GM23338 (cell line): ENCODE results near the gene BTNL8. TPM values are rescaled to one million over a fixed set of nuclear protein-coding genes. Genes with fewer than 3 reads are reported as not detected.

Experiments used
- ATAC-seq: fragments of 200-7000 bp; cut with Tn5 transposase; 3 replicates; pipeline ENCODE4 v1.9.1; 2020
- DNase-seq: peaks from one replicate; pipeline ENCODE4 v3.0.0-alpha.2; 2015; ENCODE audit warnings: low spot score
- H2AFZ ChIP-seq: fragments of 200-600 bp; sonication (generic); 2 replicates; pipeline ENCODE4 v1.8.0; 2016; ENCODE audit warnings: antibody characterized with exemption, mild to moderate bottlenecking, moderate library complexity
- H3F3A ChIP-seq: fragments of 200-600 bp; sonication (generic); replicated peaks from 2 replicates; pipeline ENCODE4 v1.8.0; 2017; ENCODE audit warnings: antibody characterized with exemption, mixed run types, low read depth
- H3K27ac ChIP-seq: fragments of 200-600 bp; sonication (generic); 2 replicates; pipeline ENCODE4 v1.6.1; 2016; ENCODE audit warnings: low read depth
- H3K27me3 ChIP-seq: fragments of 200-600 bp; sonication (generic); 2 replicates; pipeline ENCODE4 v1.8.0; 2016; ENCODE audit warnings: mild to moderate bottlenecking, mixed run types, moderate library complexity; ENCODE audit not compliant: insufficient read depth
- H3K36me3 ChIP-seq: fragments of 200-600 bp; sonication (generic); 2 replicates; pipeline ENCODE4 v1.8.0; 2016; ENCODE audit warnings: mild to moderate bottlenecking; ENCODE audit not compliant: insufficient read depth
- H3K4me1 ChIP-seq: fragments of 200-600 bp; sonication (generic); 2 replicates; pipeline ENCODE4 v1.8.0; 2016; ENCODE audit warnings: mild to moderate bottlenecking, moderate library complexity; ENCODE audit not compliant: insufficient read depth
- H3K4me2 ChIP-seq: fragments of 200-600 bp; sonication (generic); 2 replicates; pipeline ENCODE4 v1.7.1; 2017; ENCODE audit warnings: mixed run types
- H3K4me3 ChIP-seq: fragments of 200-600 bp; sonication (generic); 2 replicates; pipeline ENCODE4 v1.6.1; 2016; ENCODE audit warnings: mixed run types
- H3K79me2 ChIP-seq: fragments of 200-600 bp; sonication (generic); replicated peaks from 2 replicates; pipeline ENCODE4 v1.8.0; 2017; ENCODE audit warnings: mild to moderate bottlenecking; ENCODE audit not compliant: insufficient read depth
- H3K9me2 ChIP-seq: fragments of 200-600 bp; sonication (generic); 2 replicates; pipeline ENCODE4 v1.8.0; 2017; ENCODE audit not compliant: insufficient read depth
- H4K20me1 ChIP-seq: fragments of 200-600 bp; sonication (generic); replicated peaks from 2 replicates; pipeline ENCODE4 v1.8.0; 2017; ENCODE audit warnings: mild to moderate bottlenecking; ENCODE audit not compliant: insufficient read depth
- H3K27ac Mint-ChIP-seq: 2 replicates; pipeline ENCODE4 v1.8.0; 2020; ENCODE audit warnings: inconsistent platforms, mild to moderate bottlenecking, moderate library complexity, mixed read lengths
- H3K27me3 Mint-ChIP-seq: 3 replicates; pipeline ENCODE4 v1.8.0; 2022; ENCODE audit warnings: low read depth, mild to moderate bottlenecking, moderate library complexity, mixed read lengths, inconsistent platforms; ENCODE audit not compliant: insufficient read depth, poor library complexity
- H3K36me3 Mint-ChIP-seq: 3 replicates; pipeline ENCODE4 v1.8.0; 2021; ENCODE audit warnings: low read depth, mild to moderate bottlenecking, inconsistent platforms, moderate library complexity, mixed read lengths
- H3K4me1 Mint-ChIP-seq: 3 replicates; pipeline ENCODE4 v1.8.0; 2020; ENCODE audit warnings: mild to moderate bottlenecking, inconsistent platforms, mixed read lengths
- H3K4me3 Mint-ChIP-seq: 3 replicates; pipeline ENCODE4 v1.8.0; 2021; ENCODE audit warnings: moderate library complexity, mild to moderate bottlenecking, inconsistent platforms, mixed read lengths
- H3K9me3 Mint-ChIP-seq: 3 replicates; pipeline ENCODE4 v1.8.0; 2020; ENCODE audit warnings: moderate library complexity, mild to moderate bottlenecking, inconsistent platforms, mixed read lengths
- CTCF ChIP-seq, 2 experiments: fragments of 200-600 bp in 1 of 2; sonication (generic) in 1 of 2; conservative IDR thresholded peaks; 2 replicates each; pipeline versions ENCODE4 v1.5.1 to v1.6.1; 2016 to 2017; ENCODE audit warnings: antibody characterized with exemption in 2 of 2, low read depth in 2 of 2, mild to moderate bottlenecking in 2 of 2, moderate library complexity in 1 of 2
- ETS1 ChIP-seq: IDR thresholded peaks from 2 replicates; pipeline ENCODE4 v1.6.1; 2016; ENCODE audit warnings: antibody characterized with exemption
- JUNB ChIP-seq: IDR thresholded peaks from one replicate; pipeline ENCODE4 v1.6.1; 2016; ENCODE audit warnings: antibody characterized with exemption; ENCODE audit not compliant: unreplicated experiment
- ZNF114 ChIP-seq: fragments of 250-450 bp; sonication (Bioruptor Pico); IDR thresholded peaks from 2 replicates; pipeline ENCODE4 v1.5.0; 2020; ENCODE audit warnings: mild to moderate bottlenecking, moderate library complexity
- polyA plus RNA-seq: library from polyadenylated mRNA; unstranded; fragments of >200 nt; fragmentation: Nextera tagmentation; extraction: Ambion mirVana; gene quantifications from 2 replicates; pipeline ENCODE4 v1.2.1, GENCODE V29; 2016
- total RNA-seq: library from RNA; depleted of rRNA; stranded (reverse); fragments of >200 nt; shearing (Covaris generic); gene quantifications from 2 replicates; pipeline ENCODE4 v1.2.3, GENCODE V29; 2014

The BTNL8 gene
- total and polyA plus RNA-seq, 2 experiments from 2014 or later: 0.23 TPM; not detected in 1

GRCh38 chr5:180858586-180858985, 40.4 kb upstream of the BTNL8 start:
- H3K79me2 ChIP-seq: peaks cover 37% of the 10 kb centered on the region
- H3K9me2 ChIP-seq: no peaks in the 10 kb centered on the region
- DNase-seq (no peak), ATAC-seq (no peak)
- H3F3A ChIP-seq: peaks cover 6% of the 10 kb centered on the region; the same call in 1 of the 2 replicates
- H3K27me3 ChIP-seq: peaks cover 4% of the 10 kb centered on the region; the same call in 1 of the 2 replicates
- no peak overlapping the region for H2AFZ ChIP-seq
- H3K4me3 ChIP-seq: no peak overlapping the region
- peaks cover 24% of the 10 kb centered on the region for H3K4me1 Mint-ChIP-seq
- H3K36me3 Mint-ChIP-seq: peaks cover 56% of the 10 kb centered on the region
- no peak overlapping the region for H3K27ac Mint-ChIP-seq
- H3K4me3 Mint-ChIP-seq: no peak overlapping the region
- H3K4me2 ChIP-seq: no peak overlapping the region
- no peaks in the 10 kb centered on the region; the same call in 2 of the 3 replicates for H3K9me3 Mint-ChIP-seq
- H3K36me3 ChIP-seq: peaks cover 7% of the 10 kb centered on the region; the same call in 1 of the 2 replicates
- H3K4me1 ChIP-seq: peaks cover 15% of the 10 kb centered on the region
- no peak overlapping the region for H3K27ac ChIP-seq
- TF ChIP-seq ZNF114 (CRISPR knock-in tag): no peak
- TF ChIP-seq JUNB: no peak
- peaks cover 28% of the 10 kb centered on the region for H4K20me1 ChIP-seq
- H3K27me3 Mint-ChIP-seq: peaks cover 6% of the 10 kb centered on the region

GRCh38 chr5:180860273-180860886, 38.6 kb upstream of the BTNL8 start:
- peaks cover 26% of the 10 kb centered on the region for H3K4me1 Mint-ChIP-seq
- DNase-seq (peak; percentile 84), ATAC-seq (peak; percentile 52)
- H3K4me3 ChIP-seq: peak overlapping the region; percentile 93
- peak overlapping the region; percentile 86 for H3K4me2 ChIP-seq
- peak overlapping the region; percentile 86 for H2AFZ ChIP-seq
- peaks cover 6% of the 10 kb centered on the region for H3K27me3 Mint-ChIP-seq
- H3K36me3 Mint-ChIP-seq: peaks cover 39% of the 10 kb centered on the region
- H3K79me2 ChIP-seq: peaks cover 32% of the 10 kb centered on the region
- H3K4me3 Mint-ChIP-seq: peak overlapping the region; percentile 94
- H3K4me1 ChIP-seq: peaks cover 15% of the 10 kb centered on the region
- no peak for TF ChIP-seq ETS1
- TF ChIP-seq CTCF (conservative IDR thresholded peaks at IDR 0.05; ENCODE audit: low read depth in 2 of 2): peak; percentile 32 to 44; a peak in 3 of 4 replicates
- H3K27ac Mint-ChIP-seq: peak overlapping the region; percentile 98
- no peaks in the 10 kb centered on the region for H3K9me2 ChIP-seq
- peak overlapping the region; percentile 96 for H3K27ac ChIP-seq
- peaks cover 6% of the 10 kb centered on the region; the same call in 1 of the 2 replicates for H3F3A ChIP-seq
- peaks cover 4% of the 10 kb centered on the region; the same call in 1 of the 2 replicates for H3K27me3 ChIP-seq
- no peaks in the 10 kb centered on the region; the same call in 1 of the 2 replicates for H3K36me3 ChIP-seq
- H4K20me1 ChIP-seq: peaks cover 21% of the 10 kb centered on the region
- H3K9me3 Mint-ChIP-seq: no peaks in the 10 kb centered on the region
